GM20000 (cell line): ENCODE results near the gene PSMB7.

Experiments
- DNase-seq: peaks from one replicate; pipeline ENCODE4 v3.0.0; 2012; ENCODE audit warnings: low spot score
- TF ChIP-seq, protein P1 (sequence below): IDR thresholded peaks from 2 replicates; pipeline ENCODE4 v1.5.1; 2012; ENCODE audit warnings: mild to moderate bottlenecking, control low read depth; ENCODE audit errors: extremely low read depth, missing control alignments

The PSMB7 gene

DNA sequence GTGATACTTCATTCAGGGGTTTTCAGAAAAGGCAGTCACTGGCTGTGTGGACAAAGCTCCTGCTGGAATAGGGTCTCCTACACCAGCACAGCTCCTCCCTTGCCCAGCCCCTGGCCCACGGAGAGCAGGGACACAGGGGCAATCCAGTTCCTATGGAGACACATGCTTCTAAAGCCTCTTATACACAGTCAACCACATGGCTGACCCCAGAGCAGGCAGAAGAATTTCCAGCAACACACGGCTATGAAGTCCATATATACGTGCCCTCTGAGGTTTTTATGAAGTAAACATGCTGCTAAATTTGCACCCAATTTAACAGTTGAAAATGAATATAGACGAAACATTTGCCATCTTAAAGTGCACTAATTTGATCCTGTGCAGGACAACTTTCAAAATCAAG is 19.4 kb downstream of the PSMB7 start:
- no peak for DNase-seq
- TF ChIP-seq, protein P1, sequence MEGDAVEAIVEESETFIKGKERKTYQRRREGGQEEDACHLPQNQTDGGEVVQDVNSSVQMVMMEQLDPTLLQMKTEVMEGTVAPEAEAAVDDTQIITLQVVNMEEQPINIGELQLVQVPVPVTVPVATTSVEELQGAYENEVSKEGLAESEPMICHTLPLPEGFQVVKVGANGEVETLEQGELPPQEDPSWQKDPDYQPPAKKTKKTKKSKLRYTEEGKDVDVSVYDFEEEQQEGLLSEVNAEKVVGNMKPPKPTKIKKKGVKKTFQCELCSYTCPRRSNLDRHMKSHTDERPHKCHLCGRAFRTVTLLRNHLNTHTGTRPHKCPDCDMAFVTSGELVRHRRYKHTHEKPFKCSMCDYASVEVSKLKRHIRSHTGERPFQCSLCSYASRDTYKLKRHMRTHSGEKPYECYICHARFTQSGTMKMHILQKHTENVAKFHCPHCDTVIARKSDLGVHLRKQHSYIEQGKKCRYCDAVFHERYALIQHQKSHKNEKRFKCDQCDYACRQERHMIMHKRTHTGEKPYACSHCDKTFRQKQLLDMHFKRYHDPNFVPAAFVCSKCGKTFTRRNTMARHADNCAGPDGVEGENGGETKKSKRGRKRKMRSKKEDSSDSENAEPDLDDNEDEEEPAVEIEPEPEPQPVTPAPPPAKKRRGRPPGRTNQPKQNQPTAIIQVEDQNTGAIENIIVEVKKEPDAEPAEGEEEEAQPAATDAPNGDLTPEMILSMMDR = no peak

DNA sequence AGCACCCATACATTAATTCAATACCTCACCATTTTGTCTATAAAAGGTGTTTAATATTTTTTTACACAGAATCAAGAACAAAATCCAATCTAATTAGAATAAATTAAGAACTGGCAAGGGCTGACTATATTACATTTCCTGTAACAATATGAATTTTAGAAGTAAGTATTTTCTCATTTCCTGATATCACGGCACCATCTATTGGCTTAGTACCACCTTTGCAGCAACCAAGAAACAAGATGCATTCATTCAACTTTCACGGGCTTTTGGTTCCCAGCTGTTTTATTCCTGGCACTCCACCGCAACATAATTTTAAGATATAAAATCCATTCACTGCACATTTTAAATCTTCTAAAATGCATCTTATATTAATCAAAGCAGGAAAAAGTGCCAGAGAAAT is 20.6 kb downstream of the PSMB7 start:
- no peak for DNase-seq
- TF ChIP-seq, protein P1 = no peak

DNA sequence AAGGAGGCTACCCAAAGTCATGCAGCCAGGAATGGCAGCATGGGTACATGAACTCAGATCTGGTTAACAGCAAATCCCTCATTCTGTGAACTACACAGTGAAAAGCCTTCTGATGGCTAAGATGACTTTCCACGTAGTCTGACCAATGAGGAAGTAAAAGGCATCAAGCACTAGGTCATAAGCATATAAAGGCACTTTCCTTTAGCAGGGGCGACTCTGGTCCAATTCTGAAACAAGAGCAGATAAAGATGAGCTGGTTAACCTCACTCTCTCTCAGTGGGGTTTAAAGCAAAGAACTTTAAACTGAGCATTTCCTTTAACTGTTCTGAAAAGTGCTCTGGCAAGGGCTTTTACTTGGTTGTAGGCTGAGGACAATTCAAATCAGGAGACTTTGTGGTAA is 21.1 kb downstream of the PSMB7 start:
- DNase-seq = peak; percentile 17
- TF ChIP-seq, protein P1 = no peak

DNA sequence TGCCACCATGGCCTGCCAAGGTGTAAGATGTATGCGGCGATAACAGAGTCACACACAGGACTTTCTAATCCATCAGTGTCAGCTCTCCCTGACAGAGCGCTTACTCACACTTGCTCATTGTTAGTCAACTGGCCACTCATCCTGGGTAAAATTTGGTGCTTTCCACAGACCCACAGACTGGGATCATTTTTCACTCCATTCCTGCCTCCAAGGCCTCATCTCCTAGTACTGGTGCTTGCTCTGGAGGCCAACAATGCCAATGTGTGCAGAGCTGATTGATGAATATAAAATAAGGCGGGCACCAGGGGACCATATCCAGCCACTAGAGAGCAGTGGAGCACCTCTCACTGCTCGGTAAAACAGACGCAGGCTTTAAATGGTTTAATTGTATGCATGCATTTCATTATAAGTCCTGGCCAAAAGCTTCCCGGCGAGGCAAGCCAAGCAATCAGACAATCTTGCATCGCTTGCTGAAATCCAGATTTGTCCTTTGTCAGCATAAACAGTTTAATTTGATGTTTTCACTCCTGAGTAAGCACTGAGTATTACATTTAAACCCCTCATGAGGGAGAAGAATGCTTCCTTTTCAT is 22.3 kb downstream of the PSMB7 start:
- TF ChIP-seq, protein P1 = no peak
- no peak for DNase-seq

DNA sequence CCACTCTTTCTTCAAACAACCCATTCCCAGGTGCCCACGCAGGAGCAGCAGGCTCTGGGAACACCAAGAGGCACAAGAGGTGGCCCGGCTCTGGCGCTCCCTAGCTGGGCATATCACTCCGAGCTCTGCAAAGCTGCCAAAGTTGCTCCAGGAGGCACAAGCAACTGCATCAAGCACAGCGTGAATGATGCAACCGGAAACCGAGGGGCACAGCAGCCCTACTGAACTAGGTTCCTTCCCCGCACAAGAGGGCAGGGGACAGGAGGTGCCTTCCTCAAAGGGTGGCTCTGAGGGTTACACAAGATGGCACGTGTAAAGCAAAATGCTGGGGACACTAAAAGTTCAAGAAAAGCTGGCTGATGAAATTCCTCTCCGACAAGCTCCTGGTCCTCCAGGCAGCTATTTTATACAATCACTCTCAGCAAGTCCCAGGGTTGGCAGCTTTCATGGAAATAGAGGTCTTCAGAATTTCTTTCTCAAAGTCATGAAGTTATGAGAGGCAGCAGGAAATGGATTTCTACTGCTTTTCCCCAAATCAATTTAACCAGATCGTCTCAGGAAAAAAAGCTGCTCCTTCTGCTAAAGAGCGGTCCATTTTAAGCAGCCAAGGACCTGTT is 22.9 kb downstream of the PSMB7 start:
- DNase-seq = no peak

DNA sequence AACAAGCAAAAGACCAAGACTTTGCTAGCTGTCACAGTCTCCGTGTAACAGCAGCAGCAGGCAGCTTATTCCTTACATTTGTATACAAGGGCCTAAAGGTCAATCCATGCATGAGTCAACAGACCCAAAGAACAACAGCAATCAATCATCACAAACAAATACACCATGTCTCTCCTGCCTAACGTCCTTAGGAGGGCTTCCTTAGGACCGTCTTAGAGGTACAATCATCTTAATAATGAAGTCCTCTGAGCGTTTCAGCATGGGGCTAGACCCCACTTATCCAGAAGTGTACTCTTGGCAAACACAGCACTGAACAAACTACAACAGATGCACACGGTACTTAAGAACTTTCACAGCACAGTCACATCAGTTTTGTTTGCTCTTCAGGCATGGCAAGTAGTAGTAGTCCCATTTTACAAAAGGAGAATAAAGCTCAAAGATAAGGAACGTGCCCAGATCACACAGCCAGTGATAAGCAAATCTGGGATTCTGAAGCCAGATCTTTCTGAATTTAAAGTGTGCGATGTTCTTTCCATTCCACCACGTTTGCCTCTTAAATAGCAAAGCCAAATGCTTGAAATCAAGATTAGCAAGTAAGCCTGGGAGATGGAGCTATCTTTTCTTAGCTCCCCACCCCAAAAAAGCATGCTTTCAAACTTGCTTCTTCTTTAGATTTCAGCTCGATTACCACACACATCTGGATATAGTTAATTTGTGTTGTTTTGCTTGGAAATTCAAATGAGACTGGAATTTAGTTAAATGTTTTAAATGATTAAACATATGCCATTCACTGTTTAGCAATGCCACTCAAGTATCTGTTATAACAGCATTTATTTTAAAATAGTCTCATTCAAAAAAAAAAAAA is 24.2 kb downstream of the PSMB7 start:
- DNase-seq = no peak
- TF ChIP-seq, protein P1 = no peak

More for the DNA sequence above, 22.9 kb downstream of the PSMB7 start:
- TF ChIP-seq, protein P1 = no peak
